Glomerular visceral epithelial cell (primary cell): ENCODE measurements around the gene WDFY3.

Experiments
- DNase-seq: peaks from one replicate; pipeline ENCODE4 v3.0.0-alpha.2; 2016; ENCODE audit errors: extremely low spot score

Gene WDFY3

GRCh38 chr4:84912741-84913140, 53.7 kb downstream of the WDFY3 start:
- DNase-seq = no peak

- DNase-seq = no peak
These were observed 57.6 kb downstream of the WDFY3 start for GRCh38 chr4:84908876-84909275.

GRCh38 chr4:84907145-84907544, 59.3 kb downstream of the WDFY3 start:
- DNase-seq = no peak

- no peak for DNase-seq
These were observed 60.8 kb downstream of the WDFY3 start for GRCh38 chr4:84905646-84906045.

- DNase-seq = no peak
These were observed 64.7 kb downstream of the WDFY3 start for GRCh38 chr4:84901740-84902281.

GRCh38 chr4:84901173-84901572, 65.3 kb downstream of the WDFY3 start:
- DNase-seq = no peak

- DNase-seq = no peak
These were observed 66.9 kb downstream of the WDFY3 start for GRCh38 chr4:84899616-84900015.

- DNase-seq = no peak
These were observed 69.0 kb downstream of the WDFY3 start for GRCh38 chr4:84897516-84897915.

GRCh38 chr4:84895283-84895682, 71.2 kb downstream of the WDFY3 start:
- no peak for DNase-seq

GRCh38 chr4:84894621-84895020, 71.9 kb downstream of the WDFY3 start:
- DNase-seq = no peak

GRCh38 chr4:84892950-84893349, 73.5 kb downstream of the WDFY3 start:
- no peak for DNase-seq

- no peak for DNase-seq
These were observed 78.7 kb downstream of the WDFY3 start for GRCh38 chr4:84887824-84888223.

GRCh38 chr4:84879651-84880200, 86.8 kb downstream of the WDFY3 start:
- DNase-seq = no peak

GRCh38 chr4:84878546-84878945, 87.9 kb downstream of the WDFY3 start:
- no peak for DNase-seq

GRCh38 chr4:84878090-84878489, 88.4 kb downstream of the WDFY3 start:
- DNase-seq = peak; percentile 61

GRCh38 chr4:84877051-84877833, 89.2 kb downstream of the WDFY3 start:
- peak; percentile 40 for DNase-seq

- no peak for DNase-seq
These were observed 90.7 kb downstream of the WDFY3 start for GRCh38 chr4:84875636-84876371.

GRCh38 chr4:84874619-84875018, 91.9 kb downstream of the WDFY3 start:
- DNase-seq = no peak

- DNase-seq = peak; percentile 68
These were observed 95.9 kb downstream of the WDFY3 start for GRCh38 chr4:84870398-84871163.

GRCh38 chr4:84866295-84866694, 100.2 kb downstream of the WDFY3 start:
- DNase-seq = no peak

GRCh38 chr4:84865600-84865999, 100.9 kb downstream of the WDFY3 start:
- no peak for DNase-seq

GRCh38 chr4:84862064-84862463, 104.4 kb downstream of the WDFY3 start:
- no peak for DNase-seq
